T1000 (cell line): Measurements from ENCODE around the gene TNFRSF1B.

Experiments used
- DNase-seq: peaks from one replicate; lab custom pipeline; 2025; ENCODE audit warnings: mixed read lengths; lab: John Stamatoyannopoulos, UW

TNFRSF1B gene

DNA sequence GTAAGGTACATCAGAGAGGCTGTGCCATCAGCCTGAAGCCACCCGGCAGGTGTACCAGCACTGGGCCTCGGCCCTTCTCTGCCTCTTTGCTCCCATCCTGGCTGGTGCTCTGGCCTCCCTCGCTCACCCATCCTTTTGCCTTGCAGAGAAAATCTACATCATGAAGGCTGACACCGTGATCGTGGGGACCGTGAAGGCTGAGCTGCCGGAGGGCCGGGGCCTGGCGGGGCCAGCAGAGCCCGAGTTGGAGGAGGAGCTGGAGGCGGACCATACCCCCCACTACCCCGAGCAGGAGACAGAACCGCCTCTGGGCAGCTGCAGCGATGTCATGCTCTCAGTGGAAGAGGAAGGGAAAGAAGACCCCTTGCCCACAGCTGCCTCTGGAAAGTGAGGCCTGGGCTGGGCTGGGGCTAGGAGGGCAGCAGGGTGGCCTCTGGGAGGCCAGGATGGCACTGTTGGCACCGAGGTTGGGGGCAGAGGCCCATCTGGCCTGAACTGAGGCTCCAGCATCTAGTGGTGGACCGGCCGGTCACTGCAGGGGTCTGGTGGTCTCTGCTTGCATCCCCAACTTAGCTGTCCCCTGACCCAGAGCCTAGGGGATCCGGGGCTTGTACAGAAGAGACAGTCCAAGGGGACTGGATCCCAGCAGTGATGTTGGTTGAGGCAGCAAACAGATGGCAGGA, 24.5 kb upstream of the TNFRSF1B start:
- no peak for DNase-seq

DNA sequence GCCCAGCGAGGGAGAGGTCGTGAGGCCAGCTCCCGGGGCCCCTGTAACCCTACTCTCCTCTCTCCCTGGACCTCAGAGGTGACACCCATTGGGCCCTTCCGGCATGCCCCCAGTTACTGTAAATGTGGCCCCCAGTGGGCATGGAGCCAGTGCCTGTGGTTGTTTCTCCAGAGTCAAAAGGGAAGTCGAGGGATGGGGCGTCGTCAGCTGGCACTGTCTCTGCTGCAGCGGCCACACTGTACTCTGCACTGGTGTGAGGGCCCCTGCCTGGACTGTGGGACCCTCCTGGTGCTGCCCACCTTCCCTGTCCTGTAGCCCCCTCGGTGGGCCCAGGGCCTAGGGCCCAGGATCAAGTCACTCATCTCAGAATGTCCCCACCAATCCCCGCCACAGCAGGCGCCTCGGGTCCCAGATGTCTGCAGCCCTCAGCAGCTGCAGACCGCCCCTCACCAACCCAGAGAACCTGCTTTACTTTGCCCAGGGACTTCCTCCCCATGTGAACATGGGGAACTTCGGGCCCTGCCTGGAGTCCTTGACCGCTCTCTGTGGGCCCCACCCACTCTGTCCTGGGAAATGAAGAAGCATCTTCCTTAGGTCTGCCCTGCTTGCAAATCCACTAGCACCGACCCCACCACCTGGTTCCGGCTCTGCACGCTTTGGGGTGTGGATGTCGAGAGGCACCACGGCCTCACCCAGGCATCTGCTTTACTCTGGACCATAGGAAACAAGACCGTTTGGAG, 23.7 kb upstream of the TNFRSF1B start:
- no peak for DNase-seq

DNA sequence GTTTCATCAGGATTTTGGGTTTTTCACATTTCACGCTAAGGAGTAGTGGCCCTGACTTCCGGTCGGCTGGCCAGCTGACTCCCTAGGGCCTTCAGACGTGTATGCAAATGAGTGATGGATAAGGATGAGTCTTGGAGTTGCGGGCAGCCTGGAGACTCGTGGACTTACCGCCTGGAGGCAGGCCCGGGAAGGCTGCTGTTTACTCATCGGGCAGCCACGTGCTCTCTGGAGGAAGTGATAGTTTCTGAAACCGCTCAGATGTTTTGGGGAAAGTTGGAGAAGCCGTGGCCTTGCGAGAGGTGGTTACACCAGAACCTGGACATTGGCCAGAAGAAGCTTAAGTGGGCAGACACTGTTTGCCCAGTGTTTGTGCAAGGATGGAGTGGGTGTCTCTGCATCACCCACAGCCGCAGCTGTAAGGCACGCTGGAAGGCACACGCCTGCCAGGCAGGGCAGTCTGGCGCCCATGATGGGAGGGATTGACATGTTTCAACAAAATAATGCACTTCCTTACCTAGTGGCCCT, 23.1 kb upstream of the TNFRSF1B start:
- peak; percentile 94 for DNase-seq

DNA sequence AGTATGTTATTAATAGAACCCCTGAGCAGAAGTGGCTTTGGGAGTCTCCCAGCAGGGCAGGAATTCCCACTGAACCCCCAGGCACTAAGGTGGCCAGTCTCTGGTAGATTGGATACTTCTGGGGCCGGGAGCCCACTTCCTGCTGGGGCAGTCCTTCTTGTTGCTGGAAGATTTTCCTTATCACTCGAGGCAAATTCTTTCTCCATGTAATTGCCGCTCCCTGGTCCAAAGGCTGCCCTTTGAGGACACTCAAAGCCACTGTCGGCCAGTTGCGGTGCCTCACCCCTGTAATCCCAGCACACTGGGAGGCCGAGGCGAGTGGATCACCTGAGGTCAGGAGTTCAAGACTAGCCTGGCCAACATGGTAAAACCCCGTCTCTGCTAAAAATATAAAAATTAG, 22.6 kb upstream of the TNFRSF1B start:
- no peak for DNase-seq

DNA sequence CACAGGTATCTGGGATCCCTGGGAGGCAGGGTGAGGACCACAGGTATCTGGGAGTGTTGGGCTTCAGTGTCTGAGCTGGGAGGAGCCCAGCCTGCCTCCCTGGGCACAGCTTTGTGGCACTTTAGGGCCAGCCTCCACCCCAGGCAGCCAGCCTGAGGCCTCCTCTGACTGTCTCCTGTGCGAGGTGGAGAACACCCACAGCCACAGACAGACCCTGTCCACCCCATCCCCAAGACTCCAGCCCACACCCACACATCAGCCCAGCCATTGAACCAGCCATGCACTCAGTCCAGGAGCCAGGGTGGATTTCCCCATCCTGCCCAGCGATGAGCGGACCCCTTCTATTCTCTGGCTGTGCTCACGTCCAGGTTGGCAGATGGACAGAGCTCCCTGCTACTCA, 21.8 kb upstream of the TNFRSF1B start:
- DNase-seq = no peak

DNA sequence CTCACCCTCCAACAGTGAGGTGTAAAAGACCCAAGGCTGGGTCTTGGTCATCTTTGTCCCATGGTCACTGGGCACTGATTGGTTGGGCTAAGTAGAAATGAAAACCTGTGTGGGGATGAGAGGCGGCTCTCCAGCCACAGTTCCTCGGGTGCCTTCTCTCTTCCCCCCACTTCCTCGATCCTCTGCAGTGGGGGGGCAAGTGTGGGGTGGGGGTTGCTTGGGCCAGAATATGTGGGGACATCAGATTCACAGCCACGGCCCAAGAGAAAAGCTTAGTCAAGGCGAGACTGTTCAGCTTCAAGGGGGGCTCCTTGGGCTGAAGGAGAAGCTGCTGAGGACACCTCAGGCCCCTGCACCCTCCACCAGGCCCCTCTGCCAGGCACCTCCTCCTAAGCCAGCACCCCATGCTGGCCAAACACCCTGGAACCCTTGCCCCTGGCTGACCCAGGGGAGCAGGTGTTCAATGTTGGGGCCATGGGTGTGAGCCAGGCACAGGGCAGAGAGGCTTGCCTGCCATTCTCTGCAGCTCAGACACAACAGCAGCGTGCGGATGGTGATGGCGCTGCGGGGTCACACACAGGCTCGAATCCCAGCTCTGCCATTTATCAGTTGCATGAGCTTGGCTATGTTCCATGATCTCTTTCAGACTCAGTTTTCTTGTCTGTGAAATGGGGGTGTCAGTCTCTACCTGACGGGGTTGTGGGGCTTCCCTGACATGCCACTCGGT, 21.0 kb upstream of the TNFRSF1B start:
- DNase-seq = no peak

DNA sequence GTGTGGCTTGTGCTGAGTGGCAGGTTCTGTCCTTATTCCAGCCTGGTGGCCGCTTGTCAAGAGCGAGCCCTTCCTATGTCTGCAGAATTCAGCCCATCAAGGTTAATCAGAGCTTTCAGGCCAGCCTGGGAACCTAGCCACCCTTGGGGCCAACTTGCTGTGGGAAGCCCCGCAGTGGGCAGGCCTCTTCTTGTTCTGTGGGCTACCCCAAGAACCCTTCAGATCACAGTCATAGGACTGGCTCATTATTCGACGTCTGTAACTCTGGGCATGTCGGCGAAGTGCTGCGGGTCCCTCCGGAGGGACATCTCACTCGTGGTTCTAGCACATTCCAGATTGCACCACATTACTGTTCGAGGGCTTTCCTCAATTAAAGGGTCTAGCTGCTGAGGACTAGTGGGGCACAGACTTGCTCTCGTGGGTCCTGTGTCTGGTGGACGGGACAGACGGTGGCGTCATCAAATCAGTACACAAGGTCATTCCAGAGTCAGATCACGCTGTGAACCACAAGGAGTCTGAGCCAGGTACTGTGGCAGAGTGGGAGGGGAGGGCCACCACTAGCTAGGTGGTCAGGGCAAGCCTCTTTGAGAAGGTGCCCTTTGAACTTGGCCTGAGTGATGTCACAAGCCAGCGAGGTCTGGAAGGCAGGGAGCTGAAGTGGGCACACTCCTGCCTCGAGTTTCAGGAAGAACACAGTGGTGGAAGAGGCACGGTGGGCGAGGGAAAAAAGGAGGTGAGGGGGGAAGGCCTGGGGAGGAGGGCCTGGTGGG, 20.3 kb upstream of the TNFRSF1B start:
- DNase-seq = no peak

DNA sequence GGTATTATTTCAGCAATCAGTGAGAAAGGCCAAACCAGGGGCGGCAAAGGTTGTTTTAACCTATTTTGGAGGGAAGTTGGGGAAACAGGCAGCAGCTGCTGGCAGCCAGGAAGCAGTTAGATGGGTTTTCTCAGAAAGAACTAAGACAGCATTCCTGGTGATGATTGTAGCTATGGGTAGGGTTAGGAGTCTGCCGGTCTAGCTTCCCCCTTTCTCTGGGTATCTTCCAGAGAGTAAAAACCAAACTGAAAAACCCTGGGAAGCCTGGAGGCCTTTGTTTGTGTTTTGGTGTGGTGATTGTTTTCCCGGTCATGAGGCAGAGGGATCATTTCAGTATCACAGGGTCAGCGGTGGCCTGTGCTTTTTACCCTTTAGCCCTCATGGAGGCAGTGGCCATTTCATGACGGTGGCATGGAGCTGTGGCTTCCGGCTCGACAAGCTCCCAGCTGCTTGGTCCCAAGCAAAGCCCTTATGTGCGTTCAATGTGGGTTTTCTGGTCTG, 19.5 kb upstream of the TNFRSF1B start:
- DNase-seq = no peak

DNA sequence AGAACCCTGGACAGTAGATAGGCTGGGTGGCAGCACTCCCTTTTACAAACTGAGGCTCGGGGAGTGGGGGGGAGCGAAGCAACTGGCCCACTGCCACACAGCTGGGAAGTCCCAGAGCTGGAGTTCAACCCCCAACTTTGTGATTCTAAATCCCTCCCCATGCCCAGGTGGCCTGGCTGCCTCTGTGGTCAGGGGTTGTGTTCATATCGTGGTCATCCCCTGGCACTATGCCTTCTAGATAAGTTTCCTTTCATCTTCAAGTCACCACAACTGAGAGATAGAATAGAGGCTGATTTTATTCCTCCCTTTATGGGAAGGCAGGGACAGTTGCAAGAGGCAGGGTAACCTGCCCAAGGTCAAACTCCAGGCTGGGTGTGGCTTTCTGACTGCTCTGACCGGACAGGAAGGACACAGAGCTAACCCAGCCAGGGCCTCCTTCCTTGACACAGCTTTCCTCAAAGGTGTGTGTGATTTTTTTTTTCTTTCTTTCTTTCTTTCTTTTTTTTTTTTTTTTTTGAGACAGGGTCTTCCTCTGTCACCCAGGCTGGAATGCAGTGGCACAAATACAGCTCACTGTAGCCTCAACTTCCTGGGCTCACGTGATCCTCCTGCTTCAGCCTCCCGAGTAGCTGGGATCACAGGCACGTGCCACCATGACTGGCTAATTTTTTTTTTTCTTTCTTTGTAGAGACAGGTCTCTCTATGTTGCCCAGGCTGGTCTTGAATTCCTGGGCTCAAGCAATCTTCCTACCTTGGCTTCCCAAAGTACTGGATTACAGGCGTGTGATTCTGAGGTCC, 18.4 kb upstream of the TNFRSF1B start:
- no peak for DNase-seq

DNA sequence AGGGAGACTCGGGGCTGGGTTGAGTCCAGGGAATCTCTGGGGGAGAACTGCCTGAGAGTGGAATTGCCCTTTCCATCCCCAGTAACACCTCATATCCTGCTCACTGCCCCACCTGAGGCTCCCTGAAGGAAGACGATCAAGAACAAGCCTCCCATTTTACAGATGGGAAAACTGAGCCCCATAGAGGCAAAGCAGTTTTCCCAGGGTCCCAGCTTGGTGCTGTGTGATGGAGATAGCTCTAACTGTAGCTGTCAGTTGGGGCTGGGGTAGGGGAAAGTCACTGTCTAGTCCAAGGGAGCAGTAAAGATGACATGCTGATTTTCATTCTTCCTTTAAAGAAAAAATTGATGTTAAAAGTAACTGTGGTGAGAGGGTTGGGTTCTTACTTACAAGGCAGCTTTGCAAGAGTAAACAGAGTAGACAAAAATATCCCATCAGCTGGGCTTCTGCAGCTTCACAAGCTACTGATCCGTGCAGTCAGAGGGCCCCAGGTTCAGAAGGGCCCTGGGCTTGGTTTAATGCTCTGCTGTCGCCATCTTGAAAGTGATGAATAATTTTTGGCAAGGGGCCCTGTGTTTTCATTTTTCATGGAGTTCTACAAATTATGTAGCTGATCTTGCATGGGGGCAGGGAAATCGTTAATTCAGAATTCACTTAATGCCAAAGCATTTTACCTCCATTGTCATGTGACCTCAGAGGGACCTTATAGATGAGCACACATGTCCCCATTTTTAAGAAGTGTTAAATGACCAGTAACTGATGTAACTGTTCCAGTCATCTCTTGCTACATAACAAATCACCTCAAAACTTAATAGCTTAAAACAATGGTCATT, 17.6 kb upstream of the TNFRSF1B start:
- no peak for DNase-seq

DNA sequence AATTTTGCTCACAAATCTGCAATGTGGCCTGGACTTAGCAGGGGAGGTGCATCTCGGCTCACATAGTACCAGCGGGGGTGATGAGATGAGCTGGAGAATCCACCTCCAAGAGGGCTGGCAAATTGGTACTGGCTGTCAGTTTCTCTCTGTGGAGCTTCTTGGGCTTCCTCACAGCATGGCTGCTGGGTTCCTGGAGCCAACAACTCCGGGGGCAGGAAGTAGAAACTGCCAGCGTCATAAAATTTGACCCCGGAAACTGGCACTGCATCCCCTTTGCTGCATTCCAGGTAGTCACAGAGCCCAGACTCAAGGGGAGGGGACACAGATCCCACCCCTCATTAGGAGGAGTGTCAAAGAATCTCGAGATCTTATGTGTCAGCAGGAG, 17.0 kb upstream of the TNFRSF1B start:
- DNase-seq = no peak

DNA sequence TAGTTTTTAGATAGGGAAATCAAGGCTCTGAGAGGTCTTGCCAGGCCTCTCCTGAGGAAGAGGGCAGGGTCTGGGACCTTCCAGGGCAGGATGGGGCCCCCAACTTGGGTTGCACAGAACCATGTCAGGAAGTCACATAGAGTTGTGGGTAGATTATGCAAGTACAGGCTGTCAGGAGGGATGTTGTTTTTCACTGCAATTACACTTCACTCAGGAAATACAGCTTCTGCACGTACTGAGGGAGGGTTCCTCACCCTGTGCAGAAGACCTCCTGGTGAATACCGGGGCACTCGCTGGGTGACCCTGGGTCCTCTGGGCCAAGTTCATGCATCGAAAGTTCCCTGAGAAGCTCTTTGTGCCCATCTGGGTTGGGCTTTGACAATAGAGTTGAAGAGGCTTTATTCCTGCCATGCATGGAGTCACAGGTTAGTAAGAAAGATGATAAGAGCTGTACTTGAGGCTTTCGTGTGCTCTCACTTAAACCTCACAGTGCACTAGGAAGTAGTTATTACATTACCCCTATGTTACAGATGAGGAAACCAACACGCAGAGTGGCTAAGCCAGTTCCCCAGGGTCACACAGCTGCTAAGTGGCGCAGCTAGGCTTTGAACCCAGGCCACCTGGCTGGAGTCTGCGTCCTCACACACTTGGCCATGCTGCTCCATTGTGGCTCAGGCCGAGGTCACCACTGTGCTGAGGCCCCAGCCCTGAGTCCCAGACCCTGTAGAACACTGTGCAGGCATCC, 16.2 kb upstream of the TNFRSF1B start:
- no peak for DNase-seq

DNA sequence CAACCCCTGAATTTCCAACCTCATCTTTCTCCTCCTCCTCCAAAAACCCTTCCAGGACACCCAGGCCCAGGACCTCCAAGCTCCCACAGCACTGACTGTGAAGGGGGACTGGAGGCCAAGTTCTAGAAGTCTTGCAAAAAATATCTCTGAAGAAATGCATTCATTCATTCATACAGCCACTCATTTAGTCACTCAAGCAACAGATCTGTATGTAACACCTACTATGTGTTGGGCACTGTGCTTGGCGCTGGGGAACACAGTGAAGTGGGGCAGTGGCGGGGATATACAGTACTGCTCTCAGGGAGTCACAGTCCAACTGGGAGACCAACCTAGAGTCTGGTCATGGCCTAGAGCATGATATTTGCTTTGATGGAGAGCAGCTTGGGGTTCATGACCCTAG, 15.3 kb upstream of the TNFRSF1B start:
- no peak for DNase-seq

DNA sequence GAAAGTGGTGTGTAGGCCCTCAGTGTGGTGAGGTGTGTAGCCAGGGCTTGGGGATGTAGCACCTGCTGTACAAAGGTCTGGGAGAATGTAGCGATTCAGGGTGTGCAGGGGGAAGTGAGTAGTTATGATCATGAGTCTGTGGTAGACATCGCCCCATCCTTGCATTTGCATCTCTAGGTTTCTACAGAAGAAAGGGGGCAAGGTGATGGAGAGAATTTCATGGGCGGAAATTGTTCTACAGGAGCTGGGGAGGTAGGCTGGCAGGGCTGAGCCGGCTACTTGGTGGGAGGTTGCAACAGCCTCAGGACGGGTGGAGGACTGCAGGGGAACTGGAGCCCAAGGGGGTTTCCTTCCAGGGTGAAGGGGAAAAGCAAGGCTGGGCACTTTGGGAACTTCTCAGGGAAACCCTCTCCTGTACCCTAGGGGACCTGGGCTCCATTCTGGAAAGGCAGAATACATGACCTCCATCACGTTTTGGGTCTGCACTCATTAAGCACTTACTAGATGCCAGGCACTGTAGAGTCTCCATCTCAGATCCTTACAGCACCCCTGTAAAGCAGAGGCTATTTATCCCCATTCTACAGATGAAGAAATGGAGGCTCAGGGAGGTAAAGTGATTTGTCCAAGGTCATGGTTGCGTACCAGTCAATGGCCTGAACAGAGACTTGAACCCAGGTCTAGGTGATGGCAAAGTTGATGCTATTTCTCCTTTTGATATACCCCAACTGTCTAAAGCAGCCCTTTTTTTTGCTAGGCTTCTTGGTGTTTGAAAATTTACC, 14.5 kb upstream of the TNFRSF1B start:
- no peak for DNase-seq

DNA sequence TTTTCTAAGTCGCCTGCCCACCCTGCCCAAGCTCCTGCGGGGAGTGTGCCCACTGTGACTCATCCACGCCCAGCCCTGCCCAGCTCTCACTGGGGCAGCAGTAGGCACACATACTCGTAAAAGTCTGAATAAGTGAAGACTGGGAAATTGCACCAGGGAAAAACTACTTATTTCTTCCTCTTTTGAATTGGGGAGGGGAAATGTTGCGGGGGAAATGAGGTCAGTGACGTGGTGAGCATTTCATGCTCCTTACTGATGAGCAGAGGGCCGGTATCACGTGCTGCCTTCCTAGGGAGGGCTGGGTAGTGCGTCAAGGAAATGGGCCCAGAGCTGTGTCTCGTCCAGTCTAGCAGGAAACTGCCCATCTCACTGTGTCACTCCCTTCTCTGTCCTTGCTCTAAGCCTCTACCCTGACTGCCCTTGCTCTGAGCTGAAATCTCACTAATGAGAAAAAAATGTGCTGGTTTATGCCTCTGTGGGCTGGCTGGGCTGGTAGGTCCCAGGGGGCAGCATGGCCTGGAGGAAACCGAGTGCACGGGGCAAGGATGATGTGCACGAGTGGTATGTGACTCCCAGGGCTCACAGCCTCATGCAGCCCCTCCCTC, 13.5 kb upstream of the TNFRSF1B start:
- DNase-seq = peak; percentile 81

DNA sequence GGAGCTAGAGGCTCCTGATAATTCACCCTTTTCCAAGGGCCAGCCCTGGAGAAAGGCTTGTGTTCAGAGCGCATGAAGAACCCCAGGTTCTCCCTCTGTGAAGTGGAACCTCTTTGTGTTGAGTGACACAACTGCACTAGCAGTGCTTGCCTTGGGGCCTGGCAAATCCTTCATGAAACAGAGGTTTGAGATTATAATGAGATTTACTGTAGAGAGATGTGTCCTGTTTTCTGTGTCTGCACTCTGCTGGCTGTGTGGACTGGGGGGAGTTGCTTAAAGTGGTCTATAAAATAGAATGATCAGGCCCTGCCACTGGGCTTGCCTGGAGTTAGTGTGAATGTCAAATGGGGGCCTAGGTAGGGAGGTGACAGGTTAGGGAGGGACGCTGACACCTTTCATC, 11.5 kb upstream of the TNFRSF1B start:
- DNase-seq = no peak

DNA sequence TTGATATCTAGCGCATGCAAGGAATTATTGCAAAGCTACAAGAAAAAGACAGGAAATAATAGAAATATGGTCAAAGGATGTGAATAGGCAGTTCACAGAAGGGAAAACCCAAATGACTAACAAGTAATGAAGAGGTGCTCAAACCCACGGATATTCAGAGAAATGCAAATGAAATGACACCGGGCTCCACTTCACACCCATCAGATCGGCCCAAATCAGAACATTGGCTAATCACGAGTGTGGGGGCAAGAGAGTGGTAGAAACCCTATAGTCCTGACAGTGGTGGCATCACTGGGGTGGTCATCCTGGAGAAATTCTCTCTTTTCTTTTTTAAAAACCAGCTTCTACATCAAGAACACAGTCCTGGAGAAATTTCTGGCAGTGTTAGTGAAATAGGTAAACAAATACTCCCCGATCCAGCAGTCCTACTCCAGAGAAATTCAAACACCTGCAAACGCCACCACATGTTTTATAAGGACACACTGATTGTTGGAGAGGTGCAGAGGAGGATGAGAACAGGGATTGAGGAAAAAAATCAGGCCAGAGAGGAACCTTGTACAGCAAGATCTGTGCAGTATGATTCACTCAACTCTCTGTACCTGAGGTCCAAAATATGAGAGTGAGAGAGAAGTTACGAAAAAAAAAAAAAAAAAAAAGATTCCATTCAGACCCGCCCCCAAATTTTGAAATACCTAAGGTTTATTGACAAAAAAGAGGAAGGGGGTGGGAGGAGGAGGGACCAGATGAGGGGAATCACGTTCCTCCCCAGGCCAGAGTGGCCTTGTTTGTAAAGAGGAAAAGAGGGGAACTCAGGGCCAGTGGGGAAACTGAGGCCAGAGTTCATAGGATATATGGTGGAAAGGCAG, 9.2 kb upstream of the TNFRSF1B start:
- DNase-seq = no peak
